ENCODE data around the gene CCDC170.

GRCh38 chr6:151548201-151548600, 54.4 kb downstream of the CCDC170 start:
- TF ChIP-seq CTCF (IDR thresholded peaks at IDR 0.05; ENCODE audit: low read length) (no peak), EZH2 (optimal IDR thresholded peaks at IDR 0.05; ENCODE audit: low read depth, low read length) (no peak)

All from MM.1S (cell line).